Central memory CD8-positive, alpha-beta T cell (primary cell): ENCODE data around the gene KRT12.
"Not testable (repeated sequence)": the region's sequence is repeated elsewhere in the genome, so short reads cannot be mapped to it uniquely, and the experiment has no call there.

Experiments used
- ATAC-seq: fragments of 150-1000 bp; cut with Tn5 transposase; replicated peaks from 2 replicates; pipeline ENCODE4 v1.10.0; 2022; ENCODE audit warnings: mild to moderate bottlenecking, moderate FRiP score, moderate number of reproducible peaks; ENCODE audit not compliant: poor library complexity, severe bottlenecking; ENCODE audit errors: extremely low read depth
- DNase-seq, 2 donors: peaks; one replicate each; pipeline ENCODE4 v3.0.0; 2021; ENCODE audit warnings: low spot score in 2 of 2
- H3K27ac Mint-ChIP-seq: one replicate; pipeline ENCODE4 v1.8.0; 2022; ENCODE audit warnings: low read depth, mild to moderate bottlenecking, moderate library complexity, mixed read lengths
- H3K27me3 Mint-ChIP-seq: one replicate; pipeline ENCODE4 v1.8.0; 2022; ENCODE audit warnings: mixed read lengths
- H3K36me3 Mint-ChIP-seq: one replicate; pipeline ENCODE4 v1.8.0; 2022; ENCODE audit warnings: mild to moderate bottlenecking, moderate library complexity, mixed read lengths; ENCODE audit not compliant: insufficient read depth
- H3K4me1 Mint-ChIP-seq: one replicate; pipeline ENCODE4 v1.8.0; 2022; ENCODE audit warnings: mixed read lengths
- H3K4me3 Mint-ChIP-seq: one replicate; pipeline ENCODE4 v1.8.0; 2022; ENCODE audit warnings: mild to moderate bottlenecking, moderate library complexity, mixed read lengths
- H3K9me3 Mint-ChIP-seq: one replicate; pipeline ENCODE4 v1.8.0; 2022; ENCODE audit warnings: mixed read lengths

Gene KRT12

DNA sequence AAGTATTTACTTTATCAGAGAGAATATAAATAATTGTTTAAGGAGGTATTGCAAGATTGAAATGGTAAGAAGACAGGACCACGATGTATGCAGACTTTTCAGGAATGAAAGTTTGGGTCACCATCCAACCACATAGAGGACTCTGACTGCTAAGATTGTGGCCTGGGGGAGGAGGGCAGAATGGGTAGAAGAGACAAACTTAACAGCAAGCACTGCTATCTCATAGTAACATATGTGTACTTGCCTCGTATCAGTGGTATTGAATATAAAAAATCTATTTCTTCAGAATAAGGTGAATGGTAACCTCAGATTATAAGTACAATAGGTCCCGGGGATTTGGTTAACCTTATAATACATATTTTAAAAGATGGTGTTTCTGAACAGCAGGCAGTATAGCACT, 50.5 kb downstream of the KRT12 start:
- H3K9me3 Mint-ChIP-seq, result peaks cover 7% of the 10 kb centered on the region
- peaks cover 36% of the 10 kb centered on the region for H3K27me3 Mint-ChIP-seq
- H3K4me1 Mint-ChIP-seq, result peaks cover 21% of the 10 kb centered on the region
- H3K4me3 Mint-ChIP-seq, result no peak overlapping the region
- DNase-seq, result no peak
- no peak overlapping the region for H3K27ac Mint-ChIP-seq
- ATAC-seq, result no peak
- peaks cover 16% of the 10 kb centered on the region for H3K36me3 Mint-ChIP-seq

DNA sequence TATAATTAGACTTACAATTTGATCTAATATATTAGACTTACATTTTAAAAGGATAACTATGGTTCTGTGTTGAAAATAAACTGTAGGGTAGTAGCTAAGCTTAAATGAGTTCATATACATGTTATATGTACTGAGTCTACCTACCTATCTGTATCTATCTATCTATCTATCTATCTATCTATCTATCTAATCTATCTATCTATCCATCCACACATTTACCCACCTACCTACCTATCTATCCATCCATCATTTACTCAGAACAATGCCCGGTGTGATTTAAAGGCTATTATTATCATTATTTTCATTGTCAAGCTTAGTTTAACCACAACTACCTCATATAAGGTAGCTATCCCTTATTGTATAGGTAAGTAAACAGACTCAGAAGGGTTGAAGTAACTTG, 51.6 kb downstream of the KRT12 start:
- H3K9me3 Mint-ChIP-seq, result peaks cover 7% of the 10 kb centered on the region

DNA sequence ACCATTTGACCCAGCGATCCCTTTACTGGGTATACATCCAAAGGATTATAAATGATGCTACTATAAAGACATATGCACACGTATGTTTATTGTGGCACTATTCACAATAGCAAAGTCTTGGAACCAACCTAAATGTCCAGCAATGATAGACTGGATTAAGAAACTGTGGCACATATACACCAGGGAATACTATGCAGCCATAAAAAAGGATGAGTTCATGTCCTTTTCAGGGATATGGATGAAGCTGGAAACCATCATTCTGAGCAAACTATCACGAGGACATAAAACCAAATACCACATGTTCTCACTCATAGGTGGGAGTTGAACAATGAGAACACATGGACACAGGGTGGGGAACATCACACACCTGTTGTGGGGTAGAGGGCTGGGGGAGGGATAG, 52.4 kb downstream of the KRT12 start:
- not testable (repeated sequence) for H3K4me3 Mint-ChIP-seq, DNase-seq, H3K27ac Mint-ChIP-seq, H3K9me3 Mint-ChIP-seq, ATAC-seq
- peaks cover 14% of the 10 kb centered on the region for H3K4me1 Mint-ChIP-seq
- H3K27me3 Mint-ChIP-seq, result peaks cover 56% of the 10 kb centered on the region
- H3K36me3 Mint-ChIP-seq, result peaks cover 16% of the 10 kb centered on the region

More for the DNA sequence above, 51.6 kb downstream of the KRT12 start:
- DNase-seq (no peak), ATAC-seq (no peak)
- Mint-ChIP-seq H3K4me3 (no peak overlapping the region), H3K27ac (no peak overlapping the region), H3K36me3 (peaks cover 16% of the 10 kb centered on the region), H3K4me1 (peaks cover 20% of the 10 kb centered on the region), H3K27me3 (peaks cover 48% of the 10 kb centered on the region)

DNA sequence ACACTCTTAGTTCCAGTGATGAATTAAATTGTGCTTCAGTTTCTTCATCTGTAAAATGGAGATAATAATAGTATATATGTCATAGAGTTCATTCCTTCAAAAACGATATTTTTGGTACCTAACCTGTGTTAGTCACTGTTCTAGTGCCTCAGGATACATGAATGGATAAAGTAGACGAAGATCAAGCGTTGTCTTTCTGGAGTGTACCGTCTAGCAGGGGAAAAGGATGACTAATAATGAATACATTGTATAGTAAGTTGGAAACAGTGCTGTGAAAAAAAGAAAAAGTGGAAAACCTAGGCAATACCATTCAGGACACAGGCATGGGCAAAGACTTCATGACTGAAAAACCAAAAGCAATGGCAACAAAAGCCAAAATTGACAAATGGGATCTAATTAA, 53.2 kb downstream of the KRT12 start:
- H3K9me3 Mint-ChIP-seq, result peaks cover 7% of the 10 kb centered on the region
- DNase-seq (no peak), ATAC-seq (no peak)
- H3K27me3 Mint-ChIP-seq, result peaks cover 62% of the 10 kb centered on the region
- peaks cover 14% of the 10 kb centered on the region for H3K4me1 Mint-ChIP-seq
- no peak overlapping the region for H3K4me3 Mint-ChIP-seq
- H3K36me3 Mint-ChIP-seq, result peaks cover 16% of the 10 kb centered on the region
- H3K27ac Mint-ChIP-seq, result no peak overlapping the region

DNA sequence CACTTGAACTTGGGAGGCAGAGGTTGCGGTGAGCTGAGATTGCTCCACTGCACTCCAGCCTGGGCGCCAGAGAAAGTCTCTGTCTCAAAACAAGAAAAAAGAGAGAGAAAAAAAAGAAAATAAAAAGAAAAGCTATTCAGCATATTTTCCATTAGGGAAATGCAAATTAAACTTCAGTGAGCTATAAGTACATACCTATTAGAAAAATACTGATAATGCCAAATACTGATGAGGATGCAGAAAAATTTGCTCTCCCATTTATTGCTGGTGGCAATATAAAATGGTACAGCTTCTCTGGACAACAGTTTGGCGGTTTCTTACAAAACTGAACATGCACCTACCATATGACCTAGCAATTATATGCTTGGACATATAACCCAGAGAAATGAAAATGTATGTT, 54.4 kb downstream of the KRT12 start:
- H3K4me3 Mint-ChIP-seq, result no peak overlapping the region
- ATAC-seq, result no peak
- peaks cover 73% of the 10 kb centered on the region for H3K27me3 Mint-ChIP-seq
- no peak for DNase-seq
- peaks cover 8% of the 10 kb centered on the region for H3K4me1 Mint-ChIP-seq
- H3K27ac Mint-ChIP-seq, result no peak overlapping the region
- H3K36me3 Mint-ChIP-seq, result peaks cover 9% of the 10 kb centered on the region
- peaks cover 7% of the 10 kb centered on the region for H3K9me3 Mint-ChIP-seq
